WI38 (cell line): ENCODE measurements around the gene CEACAM3.

Source experiments
- H3K4me3 ChIP-seq: 2 replicates; pipeline ENCODE4 v1.5.1; 2011; ENCODE audit warnings: low read depth, mild to moderate bottlenecking, control low read depth, low read length
- CTCF ChIP-seq: IDR thresholded peaks from 2 replicates; pipeline ENCODE4 v1.5.1; 2012; ENCODE audit warnings: low read depth, mild to moderate bottlenecking, control low read depth, low read length

Gene CEACAM3

GRCh38 chr19:41853768-41854167 lies 57.4 kb downstream of the CEACAM3 start:
- H3K4me3 ChIP-seq = no peak overlapping the region
- TF ChIP-seq CTCF = no peak

- TF ChIP-seq CTCF = no peak
- H3K4me3 ChIP-seq = peak overlapping the region; percentile 99
Observed at GRCh38 chr19:41859213-41859617, 62.8 kb downstream of the CEACAM3 start.

- H3K4me3 ChIP-seq = peak within 1 kb of the TSS; percentile 99
- peak; percentile 41; the same call in 1 of the 2 replicates for TF ChIP-seq CTCF
Observed at GRCh38 chr19:41859618-41860418, 63.4 kb downstream of the CEACAM3 start, which contains the start of gene RPS19. TSS of gene RPS19 (plus strand) at chr19:41860255. CDS start at chr19:41860775, 520 bp downstream.

- TF ChIP-seq CTCF = no peak
- peak overlapping the region; percentile 99 for H3K4me3 ChIP-seq
Observed at GRCh38 chr19:41860419-41861115, 64.2 kb downstream of the CEACAM3 start.
